Calu3 (cell line): Measurements from ENCODE around the gene KRT82. TPM values are rescaled to one million over a fixed set of nuclear protein-coding genes. Genes with fewer than 3 reads are reported as not detected.

Source experiments
- BruUV-seq: library from RNA; stranded (reverse); fragments of 400-500 nt; replicated peaks from 2 replicates; lab custom pipeline; 2021; lab: Mats Ljungman, UMichigan
- CTCF ChIA-PET: fragments of 300-600 bp; sonication (Branson Sonifier 250); formaldehyde crosslinking; loops from one replicate; lab custom pipeline; 2022; ENCODE audit warnings: antibody characterized with exemption; lab: Charles Lee
- DNase-seq: peaks from one replicate; pipeline ENCODE4 v3.0.0; 2022
- H3K27ac Mint-ChIP-seq: one replicate; pipeline ENCODE4 v1.8.0; 2022; ENCODE audit warnings: mixed read lengths; ENCODE audit not compliant: unreplicated experiment
- H3K27me3 Mint-ChIP-seq: one replicate; pipeline ENCODE4 v1.8.0; 2022; ENCODE audit warnings: mixed read lengths; ENCODE audit not compliant: unreplicated experiment
- H3K36me3 Mint-ChIP-seq: one replicate; pipeline ENCODE4 v1.8.0; 2022; ENCODE audit warnings: mild to moderate bottlenecking, moderate library complexity, mixed read lengths; ENCODE audit not compliant: insufficient read depth, unreplicated experiment
- H3K4me1 Mint-ChIP-seq: one replicate; pipeline ENCODE4 v1.8.0; 2022; ENCODE audit warnings: mild to moderate bottlenecking, low read depth, mixed read lengths; ENCODE audit not compliant: unreplicated experiment
- H3K4me3 Mint-ChIP-seq: one replicate; pipeline ENCODE4 v1.8.0; 2022; ENCODE audit warnings: mild to moderate bottlenecking, low read depth, moderate library complexity, mixed read lengths; ENCODE audit not compliant: unreplicated experiment
- H3K9me3 Mint-ChIP-seq: one replicate; pipeline ENCODE4 v1.8.0; 2022; ENCODE audit warnings: low read depth, mixed read lengths; ENCODE audit not compliant: unreplicated experiment
- CTCF ChIP-seq: fragments of 200-600 bp; IDR thresholded peaks from one replicate; pipeline ENCODE4 v1.8.0; 2022; ENCODE audit warnings: antibody characterized with exemption; ENCODE audit not compliant: unreplicated experiment
- intact Hi-C: fragments of 100-400 bp; cut with micrococcal nuclease; formaldehyde crosslinking; loops from one replicate; pipeline ENCODE4 v1.10.0; 2022; ENCODE audit not compliant: unreplicated experiment
- total RNA-seq: library from RNA; stranded (reverse); gene quantifications from 2 replicates; pipeline ENCODE4 v1.2.3, GENCODE V29; 2022

The KRT82 gene
- total RNA-seq, 1 experiment from 2014 or later: not detected

GRCh38 chr12:52437508-52437907 lies 31.4 kb upstream of the KRT82 start:
- TF ChIP-seq CTCF: no peak
- Mint-ChIP-seq H3K27me3 (peaks cover 25% of the 10 kb centered on the region), H3K27ac (no peak overlapping the region), H3K4me3 (no peak overlapping the region), H3K9me3 (no peaks in the 10 kb centered on the region), H3K4me1 (peaks cover 21% of the 10 kb centered on the region), H3K36me3 (no peaks in the 10 kb centered on the region)
- CTCF ChIA-PET: no interaction called here
- DNase-seq: no peak
- intact Hi-C loops: no loop called here
- BruUV-seq: no TSS peak

GRCh38 chr12:52436828-52437474 lies 30.8 kb upstream of the KRT82 start:
- no peak overlapping the region for H3K27ac Mint-ChIP-seq
- CTCF ChIA-PET: no interaction called here

DNA sequence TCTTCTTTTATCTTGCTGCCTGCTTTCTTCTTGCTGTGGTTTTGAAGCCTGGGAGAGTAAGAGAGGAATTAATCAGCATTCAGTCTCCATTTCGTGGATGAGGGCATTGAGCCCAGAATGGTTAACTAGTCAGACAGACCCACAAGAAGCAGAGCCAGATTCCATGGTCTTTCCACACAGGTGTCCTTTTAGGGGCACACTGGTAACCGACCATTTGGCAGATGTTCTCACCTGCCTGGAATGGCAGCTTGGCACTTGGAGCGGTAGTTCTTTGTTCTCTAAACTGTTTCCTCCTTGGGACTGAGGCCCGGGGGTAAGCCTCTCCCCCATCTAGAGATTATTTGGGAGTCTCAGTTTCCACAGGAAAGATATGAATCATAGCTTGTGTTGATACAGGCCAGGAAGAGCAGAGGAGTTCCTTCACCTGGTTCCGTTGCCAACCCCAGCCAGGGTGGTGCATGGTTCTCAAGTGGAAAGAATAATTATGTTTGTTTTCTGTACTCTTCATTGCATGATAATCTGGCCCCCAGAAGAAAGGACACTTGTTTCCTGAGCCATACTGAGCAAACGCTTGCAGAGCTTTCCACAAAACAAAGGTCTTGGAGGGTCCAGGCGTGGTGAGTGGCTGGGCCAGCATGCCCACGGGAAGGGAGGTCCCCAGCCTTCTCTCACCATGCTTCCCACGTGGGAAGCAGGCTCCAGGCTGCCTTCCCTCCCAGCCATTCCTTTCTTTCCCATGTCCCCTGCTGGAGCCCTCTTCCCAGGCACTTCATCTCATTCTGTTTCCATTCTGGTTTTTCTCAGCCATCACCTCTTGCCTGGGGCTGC lies 30.1 kb upstream of the KRT82 start:
- no peaks in the 10 kb centered on the region for H3K36me3 Mint-ChIP-seq
- H3K4me1 Mint-ChIP-seq: peaks cover 12% of the 10 kb centered on the region
- peaks cover 38% of the 10 kb centered on the region for H3K27me3 Mint-ChIP-seq
- H3K9me3 Mint-ChIP-seq: no peaks in the 10 kb centered on the region
- intact Hi-C loops: no loop called here
- H3K4me3 Mint-ChIP-seq: no peak overlapping the region
- no TSS peak for BruUV-seq
- H3K27ac Mint-ChIP-seq: no peak overlapping the region
- CTCF ChIA-PET: no interaction called here
- DNase-seq: no peak
- TF ChIP-seq CTCF: no peak

More at GRCh38 chr12:52436828-52437474, 30.8 kb upstream of the KRT82 start:
- no peak for DNase-seq
- no TSS peak for BruUV-seq
- intact Hi-C loops: no loop called here
- Mint-ChIP-seq H3K4me1 (peaks cover 15% of the 10 kb centered on the region), H3K9me3 (no peaks in the 10 kb centered on the region), H3K36me3 (no peaks in the 10 kb centered on the region), H3K4me3 (no peak overlapping the region), H3K27me3 (peaks cover 31% of the 10 kb centered on the region)
- no peak for TF ChIP-seq CTCF

DNA sequence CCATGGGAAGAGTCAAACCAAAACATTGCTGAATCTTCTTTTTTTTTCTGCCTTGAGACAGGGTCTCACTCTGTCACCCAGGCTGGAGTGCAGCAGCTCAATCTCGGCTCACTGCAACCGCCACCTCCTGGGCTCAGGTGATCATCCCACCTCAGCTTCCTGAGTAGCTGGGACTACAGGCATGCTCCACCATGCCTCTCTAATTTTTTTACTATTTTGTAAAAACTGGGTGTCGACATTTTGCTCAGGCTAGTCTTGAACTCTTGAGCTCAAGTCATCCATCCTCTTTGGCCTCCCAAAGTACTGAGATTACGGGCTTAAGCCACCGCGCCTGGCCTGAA lies 29.5 kb upstream of the KRT82 start:
- Mint-ChIP-seq H3K36me3 (no peaks in the 10 kb centered on the region), H3K27ac (no peak overlapping the region), H3K4me1 (peaks cover 12% of the 10 kb centered on the region), H3K27me3 (peaks cover 44% of the 10 kb centered on the region), H3K4me3 (no peak overlapping the region), H3K9me3 (no peaks in the 10 kb centered on the region)
- intact Hi-C loops: no loop called here
- DNase-seq: no peak
- BruUV-seq: no TSS peak
- CTCF ChIA-PET: no interaction called here
- TF ChIP-seq CTCF: no peak
